ENCODE measurements around the gene EDA.

EDA gene

DNA sequence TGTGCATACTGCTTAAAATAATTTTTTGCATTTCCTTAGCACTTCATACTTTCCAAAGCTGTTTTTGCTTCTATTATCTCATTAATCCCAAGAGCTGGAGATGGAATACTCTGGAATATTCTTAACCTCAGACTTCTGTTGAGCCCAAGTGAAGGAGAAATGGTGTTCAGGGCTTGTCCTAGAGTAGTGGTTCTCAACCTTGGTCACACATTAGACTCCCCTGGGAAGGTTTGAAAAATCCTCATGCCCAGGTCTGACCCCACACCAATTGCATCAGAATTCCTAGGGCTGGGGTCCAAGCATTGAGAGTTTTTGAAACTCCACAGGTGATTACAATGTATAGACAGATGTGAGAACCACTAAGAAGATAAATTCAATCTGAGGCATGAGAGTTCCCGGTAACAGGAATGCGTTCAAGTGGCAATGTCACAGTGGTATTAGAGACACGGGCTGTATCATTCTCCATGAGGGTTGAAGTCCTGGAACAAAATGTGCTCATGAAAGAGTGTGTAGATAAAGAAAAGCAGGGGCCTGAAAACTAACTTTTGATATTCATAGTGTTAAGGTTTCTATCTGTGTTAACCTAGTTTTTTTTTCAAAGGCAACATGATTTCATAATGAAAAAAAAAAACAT lies 385.9 kb downstream of the EDA start:
- H3K4me1 ChIP-seq (ENCODE audit: insufficient read depth, low read length) = no peaks in the 10 kb centered on the region
- no peaks in the 10 kb centered on the region for H3K9me3 ChIP-seq (ENCODE audit: control insufficient read depth, insufficient read depth, low read length)
- no peaks in the 10 kb centered on the region for H3K36me3 ChIP-seq (ENCODE audit: insufficient read depth, low read length)
- no peak overlapping the region for H3K9ac ChIP-seq (ENCODE audit: low read depth, low read length)

- Histone ChIP-seq H3K36me3 (ENCODE audit: insufficient read depth, low read length) (no peaks in the 10 kb centered on the region), H3K9ac (ENCODE audit: low read depth, low read length) (no peak overlapping the region), H3K4me1 (ENCODE audit: insufficient read depth, low read length) (peaks cover 5% of the 10 kb centered on the region; the same call in 1 of the 2 replicates), H3K9me3 (ENCODE audit: control insufficient read depth, insufficient read depth, low read length) (no peaks in the 10 kb centered on the region)
Observed at GRCh38 chrX:70007946-70008345, 392.0 kb downstream of the EDA start.

GRCh38 chrX:70009049-70009448 lies 393.1 kb downstream of the EDA start:
- Histone ChIP-seq H3K36me3 (ENCODE audit: insufficient read depth, low read length) (no peaks in the 10 kb centered on the region), H3K9me3 (ENCODE audit: control insufficient read depth, insufficient read depth, low read length) (no peaks in the 10 kb centered on the region), H3K9ac (ENCODE audit: low read depth, low read length) (no peak overlapping the region)

DNA sequence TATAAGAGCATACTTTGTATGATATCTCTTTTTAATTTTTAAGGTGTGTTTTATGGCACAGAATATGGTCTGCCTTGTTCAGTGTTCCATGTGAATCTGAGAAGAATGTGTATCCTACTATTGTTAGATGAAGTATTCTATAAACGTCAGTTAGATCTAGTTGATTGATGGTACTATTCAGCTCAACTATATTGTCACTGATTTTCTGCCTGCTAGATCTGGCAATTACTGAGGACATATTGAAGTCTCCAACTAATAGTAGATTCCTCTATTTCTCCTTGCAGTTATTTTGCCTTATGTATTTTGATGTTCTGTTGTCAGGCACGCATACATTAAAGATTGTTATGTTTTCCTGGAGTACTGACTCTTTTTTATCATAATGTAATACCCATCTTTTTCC lies 394.1 kb downstream of the EDA start:
- no peak overlapping the region for H3K9ac ChIP-seq (ENCODE audit: low read depth, low read length)
- no peaks in the 10 kb centered on the region for H3K36me3 ChIP-seq (ENCODE audit: insufficient read depth, low read length)
- H3K9me3 ChIP-seq (ENCODE audit: control insufficient read depth, insufficient read depth, low read length) = no peaks in the 10 kb centered on the region
- peaks cover 14% of the 10 kb centered on the region for H3K4me1 ChIP-seq (ENCODE audit: insufficient read depth, low read length)

More at GRCh38 chrX:70009049-70009448, 393.1 kb downstream of the EDA start:
- H3K4me1 ChIP-seq (ENCODE audit: insufficient read depth, low read length) = peaks cover 14% of the 10 kb centered on the region

- no peak overlapping the region for H3K9ac ChIP-seq (ENCODE audit: low read depth, low read length)
- H3K4me1 ChIP-seq (ENCODE audit: insufficient read depth, low read length) = peaks cover 14% of the 10 kb centered on the region
- no peaks in the 10 kb centered on the region for H3K9me3 ChIP-seq (ENCODE audit: control insufficient read depth, insufficient read depth, low read length)
- no peaks in the 10 kb centered on the region for H3K36me3 ChIP-seq (ENCODE audit: insufficient read depth, low read length)
Observed at GRCh38 chrX:70012756-70013155, 396.8 kb downstream of the EDA start.

DNA sequence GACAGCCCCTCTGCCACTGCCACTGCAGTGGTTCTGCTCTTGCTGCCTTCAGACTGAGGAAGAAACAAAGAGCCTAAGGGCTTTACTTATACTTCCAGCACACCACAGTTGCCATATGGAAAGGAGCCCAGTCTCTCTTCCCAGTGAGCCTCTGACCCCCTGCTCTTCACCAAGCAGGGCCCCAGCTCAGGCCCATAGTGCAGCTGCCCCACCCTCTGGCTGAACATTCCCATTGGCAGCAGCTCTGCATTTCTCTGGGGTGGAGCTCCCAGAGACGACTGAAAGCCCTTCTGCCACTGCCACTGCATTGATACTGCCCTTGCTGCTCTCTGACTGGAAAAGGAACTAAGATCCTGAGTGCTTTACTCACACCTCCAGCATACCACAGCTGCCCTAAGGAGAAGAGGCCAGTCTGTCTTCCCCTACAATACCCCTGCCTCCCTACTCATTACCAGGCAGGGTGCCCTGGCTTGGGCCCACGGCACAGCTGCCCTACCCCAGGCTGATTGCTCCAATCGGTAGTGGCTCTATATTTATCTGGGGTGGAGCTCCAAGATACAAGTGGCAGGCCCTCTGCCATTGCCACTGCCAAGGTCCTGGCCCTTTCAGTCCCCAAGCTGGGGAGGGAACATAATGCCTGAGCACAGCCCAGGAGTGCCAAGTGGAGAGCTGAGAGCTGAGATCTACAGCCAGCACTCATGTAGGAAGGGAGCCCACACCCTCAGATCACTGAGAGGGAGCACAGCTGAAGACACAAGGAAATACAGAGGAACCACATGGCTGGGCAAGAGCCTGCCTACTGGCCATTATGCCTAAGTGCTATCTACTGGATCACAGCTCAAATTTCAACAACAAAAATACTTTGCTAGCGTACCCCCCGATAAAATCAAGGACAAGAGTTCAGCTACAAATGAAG lies 397.8 kb downstream of the EDA start:
- Histone ChIP-seq H3K9ac (ENCODE audit: low read depth, low read length) (no peak overlapping the region), H3K9me3 (ENCODE audit: control insufficient read depth, insufficient read depth, low read length) (no peaks in the 10 kb centered on the region; the same call in 1 of the 2 replicates), H3K4me1 (ENCODE audit: insufficient read depth, low read length) (peaks cover 14% of the 10 kb centered on the region), H3K36me3 (ENCODE audit: insufficient read depth, low read length) (no peaks in the 10 kb centered on the region)

DNA sequence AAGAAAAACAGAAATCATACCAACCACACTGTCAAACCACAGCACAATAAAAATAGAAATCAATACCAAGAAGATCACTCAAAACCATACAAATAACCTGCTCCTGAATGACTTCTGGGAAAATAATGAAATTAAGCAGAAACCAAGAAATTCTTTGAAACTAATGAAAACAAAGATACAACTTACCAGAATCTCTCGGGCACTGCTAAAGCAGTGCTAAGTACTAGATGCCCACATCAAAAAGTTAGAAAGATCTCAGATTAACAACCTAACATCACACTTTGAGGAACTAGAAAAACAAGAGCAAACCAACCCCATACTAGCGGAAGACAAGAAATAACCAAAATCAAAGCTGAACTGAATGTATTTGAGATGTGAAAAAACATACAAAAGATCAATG lies 400.6 kb downstream of the EDA start:
- Histone ChIP-seq H3K36me3 (ENCODE audit: insufficient read depth, low read length) (no peaks in the 10 kb centered on the region), H3K9ac (ENCODE audit: low read depth, low read length) (no peak overlapping the region), H3K9me3 (ENCODE audit: control insufficient read depth, insufficient read depth, low read length) (no peaks in the 10 kb centered on the region; the same call in 1 of the 2 replicates), H3K4me1 (ENCODE audit: insufficient read depth, low read length) (peaks cover 14% of the 10 kb centered on the region)

GRCh38 chrX:70022616-70023015 lies 406.7 kb downstream of the EDA start:
- peaks cover 15% of the 10 kb centered on the region for H3K4me1 ChIP-seq (ENCODE audit: insufficient read depth, low read length)
- H3K36me3 ChIP-seq (ENCODE audit: insufficient read depth, low read length) = no peaks in the 10 kb centered on the region
- H3K9ac ChIP-seq (ENCODE audit: low read depth, low read length) = no peak overlapping the region
- H3K9me3 ChIP-seq (ENCODE audit: control insufficient read depth, insufficient read depth, low read length) = no peaks in the 10 kb centered on the region; the same call in 1 of the 2 replicates

- no peaks in the 10 kb centered on the region for H3K9me3 ChIP-seq (ENCODE audit: control insufficient read depth, insufficient read depth, low read length)
- H3K9ac ChIP-seq (ENCODE audit: low read depth, low read length) = no peak overlapping the region
- peaks cover 27% of the 10 kb centered on the region for H3K4me1 ChIP-seq (ENCODE audit: insufficient read depth, low read length)
- no peaks in the 10 kb centered on the region for H3K36me3 ChIP-seq (ENCODE audit: insufficient read depth, low read length)
Observed at GRCh38 chrX:70025464-70025863, 409.6 kb downstream of the EDA start.

GRCh38 chrX:70026112-70026850 lies 410.4 kb downstream of the EDA start:
- no peaks in the 10 kb centered on the region for H3K36me3 ChIP-seq (ENCODE audit: insufficient read depth, low read length)
- no peak overlapping the region for H3K9ac ChIP-seq (ENCODE audit: low read depth, low read length)
- H3K4me1 ChIP-seq (ENCODE audit: insufficient read depth, low read length) = peaks cover 27% of the 10 kb centered on the region
- no peaks in the 10 kb centered on the region for H3K9me3 ChIP-seq (ENCODE audit: control insufficient read depth, insufficient read depth, low read length)

GRCh38 chrX:70026851-70027200 lies 410.9 kb downstream of the EDA start:
- peaks cover 27% of the 10 kb centered on the region for H3K4me1 ChIP-seq (ENCODE audit: insufficient read depth, low read length)
- H3K9me3 ChIP-seq (ENCODE audit: control insufficient read depth, insufficient read depth, low read length) = no peaks in the 10 kb centered on the region
- H3K36me3 ChIP-seq (ENCODE audit: insufficient read depth, low read length) = no peaks in the 10 kb centered on the region
- H3K9ac ChIP-seq (ENCODE audit: low read depth, low read length) = no peak overlapping the region

DNA sequence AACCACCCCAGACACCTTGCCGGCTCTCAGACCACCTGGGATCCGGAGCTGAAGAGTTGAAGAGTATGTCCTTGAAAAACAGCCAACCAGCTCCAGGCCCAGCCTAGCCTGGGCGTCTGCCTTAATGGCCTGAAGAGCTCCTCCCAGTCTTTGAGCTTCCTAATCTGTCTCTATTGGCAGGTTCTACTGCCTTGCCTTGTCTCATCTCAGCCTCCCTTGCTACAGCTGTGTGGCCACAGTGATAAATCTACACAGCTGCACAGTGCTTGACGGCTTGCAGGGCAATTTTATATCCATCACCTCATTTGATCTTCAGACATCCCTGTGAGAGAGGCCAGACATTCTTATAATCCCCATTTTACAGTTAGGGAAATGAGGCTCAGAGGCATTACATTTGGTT lies 413.9 kb downstream of the EDA start:
- Histone ChIP-seq H3K9ac (ENCODE audit: low read depth, low read length) (no peak overlapping the region), H3K9me3 (ENCODE audit: control insufficient read depth, insufficient read depth, low read length) (no peaks in the 10 kb centered on the region), H3K4me1 (ENCODE audit: insufficient read depth, low read length) (peaks cover 25% of the 10 kb centered on the region), H3K36me3 (ENCODE audit: insufficient read depth, low read length) (no peaks in the 10 kb centered on the region)

GRCh38 chrX:70030301-70030767 lies 414.4 kb downstream of the EDA start:
- Histone ChIP-seq H3K4me1 (ENCODE audit: insufficient read depth, low read length) (peaks cover 25% of the 10 kb centered on the region), H3K36me3 (ENCODE audit: insufficient read depth, low read length) (no peaks in the 10 kb centered on the region), H3K9ac (ENCODE audit: low read depth, low read length) (no peak overlapping the region), H3K9me3 (ENCODE audit: control insufficient read depth, insufficient read depth, low read length) (no peaks in the 10 kb centered on the region)

DNA sequence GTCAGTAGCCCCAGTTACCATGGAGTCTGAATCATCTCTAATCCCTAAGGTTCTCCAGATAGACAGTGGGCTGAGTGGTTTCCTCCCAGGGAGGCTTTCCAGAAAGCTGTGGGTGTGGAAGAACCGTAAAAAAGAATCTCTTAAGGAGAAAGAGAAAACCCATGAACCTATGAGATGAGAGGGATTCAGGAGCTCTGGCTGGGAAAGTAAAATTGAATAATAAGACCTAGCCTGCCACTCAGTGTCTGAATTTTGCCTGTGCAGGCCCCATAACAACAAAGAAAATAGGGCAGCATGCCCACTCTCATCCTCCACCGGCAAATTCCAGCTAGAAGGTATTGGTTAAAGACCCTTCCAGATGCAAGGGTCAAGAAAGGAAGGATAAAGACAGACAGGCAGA lies 416.9 kb downstream of the EDA start:
- Histone ChIP-seq H3K36me3 (ENCODE audit: insufficient read depth, low read length) (no peaks in the 10 kb centered on the region), H3K9me3 (ENCODE audit: control insufficient read depth, insufficient read depth, low read length) (no peaks in the 10 kb centered on the region), H3K9ac (ENCODE audit: low read depth, low read length) (no peak overlapping the region)

More for the DNA sequence above, 416.9 kb downstream of the EDA start:
- H3K4me1 ChIP-seq (ENCODE audit: insufficient read depth, low read length) = peaks cover 18% of the 10 kb centered on the region

Data from ES-I3 (cell line).